HG03521 (cell line): ENCODE results near the gene PROSER2.
A peak's percentile ranks its signal among the peaks of the same experiment; 100 is the strongest.
"Not testable (repeated sequence)": the region's sequence is repeated elsewhere in the genome, so short reads cannot be mapped to it uniquely, and the experiment has no call there.

Experiments
- ATAC-seq: cut with Tn5 transposase; IDR thresholded peaks from one replicate; pipeline ENCODE4 v1.9.1; 2021; ENCODE audit warnings: mild to moderate bottlenecking, moderate library complexity; ENCODE audit not compliant: unreplicated experiment

The PROSER2 gene

GRCh38 chr10:11832042-11832441 lies 8.9 kb downstream of the PROSER2 start:
- ATAC-seq: no peak

DNA sequence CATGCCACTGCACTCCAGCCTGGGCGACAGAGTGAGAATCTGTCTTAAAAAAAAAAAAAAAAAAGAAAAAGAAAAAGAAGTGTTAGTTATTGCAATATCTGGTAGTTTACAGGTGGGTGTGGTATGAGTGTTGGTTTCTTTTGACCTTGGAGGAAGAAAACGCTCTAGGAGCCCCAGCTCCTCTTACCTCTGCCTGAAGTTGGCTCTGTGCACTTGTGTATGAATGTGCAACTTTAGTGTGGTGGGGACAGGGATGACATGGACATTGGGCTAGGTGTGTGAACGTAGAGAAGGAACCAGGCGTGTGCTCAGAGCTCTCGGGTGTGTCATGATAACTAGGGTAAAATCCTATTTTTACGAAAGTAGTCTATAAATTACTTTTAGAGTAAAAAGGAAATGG lies 11.9 kb downstream of the PROSER2 start:
- ATAC-seq: no peak

DNA sequence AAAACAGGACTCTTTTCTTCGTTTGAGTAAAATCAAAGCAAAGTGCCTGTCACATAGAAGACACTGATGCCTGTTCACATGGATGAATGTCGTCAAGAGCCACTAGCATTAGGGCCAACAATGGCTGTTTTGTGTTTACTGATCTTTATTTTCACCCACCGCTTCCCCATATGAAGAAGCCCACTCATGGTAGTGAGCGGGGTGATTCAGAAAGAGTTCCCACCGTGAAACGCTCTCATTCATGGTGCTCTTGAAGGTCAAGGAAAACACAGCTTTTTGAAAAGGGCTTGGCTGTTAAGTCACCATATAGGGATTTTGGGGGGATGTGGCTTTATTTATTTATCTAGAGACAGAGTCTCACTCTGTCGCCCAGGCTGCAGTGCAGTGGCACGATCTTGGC lies 12.5 kb downstream of the PROSER2 start:
- no peak for ATAC-seq

DNA sequence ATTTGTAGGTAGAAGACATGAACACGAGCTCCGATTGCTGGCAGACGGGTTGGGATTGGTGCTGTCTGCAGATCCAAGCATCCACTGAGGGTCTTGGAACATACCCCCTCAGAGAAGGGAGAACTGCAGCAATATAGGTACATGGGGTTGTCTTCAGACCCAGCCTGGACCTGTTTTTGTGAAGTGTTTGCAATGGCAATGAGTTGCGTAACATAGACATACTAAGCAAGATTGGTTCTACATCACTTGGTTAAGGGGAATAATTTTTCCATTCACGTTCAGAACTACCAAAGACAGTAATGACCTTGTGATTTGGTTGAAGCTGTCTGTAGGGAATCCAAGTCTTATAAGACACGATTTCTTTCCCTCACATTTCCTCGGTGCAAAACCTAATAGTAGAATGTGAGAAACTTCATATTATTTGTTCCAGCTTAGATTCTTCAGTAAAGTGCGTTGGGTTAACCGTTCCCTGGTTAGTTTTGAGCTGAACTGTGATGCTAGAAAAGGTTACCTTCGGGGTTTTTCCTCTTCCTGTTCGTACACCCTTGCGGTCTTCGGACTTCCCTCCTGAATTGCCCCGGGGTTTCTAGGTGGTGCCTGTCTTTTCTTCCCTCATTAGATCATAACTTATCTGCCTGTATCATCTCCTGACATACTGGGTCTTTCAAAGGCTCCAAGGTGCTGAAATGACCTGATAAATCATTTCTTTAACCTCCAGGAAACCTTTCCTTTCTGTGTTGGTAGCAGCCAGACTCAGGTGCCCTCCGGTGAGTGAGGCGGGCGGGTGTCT lies 14.4 kb downstream of the PROSER2 start:
- no peak for ATAC-seq

DNA sequence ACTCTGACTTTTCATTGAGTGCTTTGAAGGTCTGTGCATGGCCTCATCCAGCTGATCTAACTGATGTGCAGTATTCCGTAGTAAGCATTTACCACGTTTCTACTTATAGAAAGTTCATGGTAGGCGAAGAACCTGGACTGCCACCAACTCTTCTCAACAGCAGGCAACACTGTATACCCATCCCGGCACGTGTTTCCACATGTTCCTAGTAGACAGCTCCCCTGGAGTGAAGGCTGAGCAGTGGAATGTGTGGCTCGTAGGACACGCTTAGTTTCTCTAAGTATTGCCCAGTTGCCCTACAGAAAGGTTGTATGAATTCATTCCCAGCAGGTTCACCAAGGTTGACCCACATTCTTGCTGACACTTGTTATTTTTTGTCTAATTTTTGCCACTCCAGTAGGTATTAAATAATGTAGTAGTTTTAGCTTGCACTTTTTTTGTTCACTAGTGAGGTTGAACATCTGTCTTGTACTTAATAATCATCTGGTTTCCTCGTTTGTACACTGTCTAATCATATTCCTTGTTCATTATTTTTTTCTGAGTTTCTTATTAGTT lies 15.2 kb downstream of the PROSER2 start:
- no peak for ATAC-seq

DNA sequence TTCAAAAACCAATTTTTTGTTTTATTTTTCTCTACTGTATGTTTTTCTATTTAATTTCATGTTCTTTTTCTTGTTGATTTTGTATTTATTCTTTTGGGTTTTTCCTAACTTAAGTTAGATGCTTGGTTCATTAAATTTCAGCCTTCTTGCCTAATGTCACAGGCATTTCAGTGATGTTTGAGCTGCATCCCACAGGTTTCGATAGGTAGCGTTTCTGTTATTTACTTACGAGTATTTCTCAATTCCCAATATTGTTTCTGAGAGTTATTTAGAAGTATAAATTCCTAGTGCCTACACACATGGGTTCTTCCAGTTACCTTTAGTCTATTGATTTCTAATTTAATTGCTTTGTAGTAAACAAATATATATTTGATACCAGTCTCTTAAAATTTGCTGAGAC lies 18.2 kb downstream of the PROSER2 start:
- no peak for ATAC-seq

GRCh38 chr10:11842411-11842810 lies 19.3 kb downstream of the PROSER2 start:
- ATAC-seq: no peak

GRCh38 chr10:11845113-11845512 lies 22.0 kb downstream of the PROSER2 start:
- ATAC-seq: no peak

DNA sequence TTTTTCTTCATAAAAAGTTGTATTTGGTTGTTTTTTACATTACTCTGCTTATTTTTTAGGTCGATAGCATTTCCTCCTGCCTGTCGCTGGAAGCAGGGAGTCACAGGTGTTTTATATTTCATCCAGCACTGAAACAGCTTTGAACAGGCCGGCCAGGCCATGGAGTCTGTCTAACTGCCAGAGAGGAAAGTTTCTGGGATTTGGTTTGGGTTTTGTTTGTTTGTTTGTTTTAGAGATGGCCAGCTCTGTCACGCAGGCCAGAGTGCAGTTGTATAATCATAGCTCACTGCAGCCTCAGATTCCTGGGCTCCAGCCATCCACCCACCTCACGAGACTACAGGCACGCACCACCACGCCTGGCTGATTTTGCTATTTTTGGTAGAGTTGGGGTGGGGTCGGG lies 23.4 kb downstream of the PROSER2 start:
- no peak for ATAC-seq

DNA sequence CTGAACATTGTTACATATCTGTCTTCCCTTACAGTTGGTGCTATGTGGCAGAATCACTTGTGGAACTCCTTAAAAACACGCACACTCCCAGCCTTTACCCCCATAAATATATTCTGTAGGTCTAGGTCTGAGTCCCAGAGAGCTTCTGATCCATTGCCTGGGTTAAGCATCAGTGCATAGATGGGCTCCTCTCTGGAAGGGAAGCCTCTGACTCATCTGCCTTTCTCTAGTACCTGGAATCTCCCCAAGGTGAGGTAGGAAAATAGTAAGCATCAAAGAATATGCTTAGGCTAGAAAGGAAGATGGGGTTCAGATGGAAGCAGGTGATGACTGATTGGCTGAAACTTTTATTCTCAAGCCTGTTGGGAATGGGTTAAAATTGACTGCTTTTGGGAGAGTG lies 26.1 kb downstream of the PROSER2 start:
- no peak for ATAC-seq

GRCh38 chr10:11849911-11850310 lies 26.8 kb downstream of the PROSER2 start:
- ATAC-seq: no peak

GRCh38 chr10:11851910-11852309 lies 28.8 kb downstream of the PROSER2 start:
- ATAC-seq: no peak

GRCh38 chr10:11852637-11853036 lies 29.5 kb downstream of the PROSER2 start:
- not testable (repeated sequence) for ATAC-seq

DNA sequence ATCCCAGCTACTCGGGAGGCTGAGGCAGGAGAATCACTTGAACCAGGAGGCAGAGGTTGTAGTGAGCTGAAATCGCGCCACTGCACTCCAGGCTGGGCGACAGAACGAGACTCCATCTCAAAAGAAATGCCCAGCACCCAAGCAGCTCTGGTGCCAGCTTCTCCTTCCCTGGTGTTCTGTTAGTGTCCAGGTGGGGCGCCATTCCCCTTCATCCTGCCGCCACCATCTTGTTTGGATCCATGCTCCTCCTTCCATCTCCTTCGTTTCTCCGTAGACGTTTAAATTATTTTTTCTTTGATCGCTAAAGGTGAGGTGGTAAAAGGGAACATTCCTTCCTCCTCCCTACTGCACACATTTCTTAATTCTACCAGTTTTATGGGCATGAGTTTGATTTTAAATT lies 30.3 kb downstream of the PROSER2 start:
- no peak for ATAC-seq

DNA sequence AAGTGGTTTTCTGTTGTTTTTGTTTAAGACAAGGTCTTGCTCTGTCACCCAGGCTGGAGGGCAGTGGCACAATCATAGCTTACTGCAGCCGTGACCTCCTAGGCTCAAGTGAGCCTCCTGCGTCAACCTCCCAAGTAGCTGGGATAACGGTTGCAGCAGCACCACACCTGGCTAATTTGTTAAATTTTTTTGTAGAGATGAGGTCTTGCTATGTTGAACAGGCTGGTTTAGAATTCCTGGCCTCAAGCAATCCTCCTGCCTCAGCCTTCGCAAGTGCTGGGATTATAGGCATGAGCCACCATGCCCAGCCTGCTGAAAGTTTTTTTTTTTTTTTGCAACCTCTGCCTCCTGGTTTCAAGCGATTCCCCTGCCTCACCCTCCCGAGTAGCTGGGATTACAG lies 31.1 kb downstream of the PROSER2 start:
- ATAC-seq: no peak

DNA sequence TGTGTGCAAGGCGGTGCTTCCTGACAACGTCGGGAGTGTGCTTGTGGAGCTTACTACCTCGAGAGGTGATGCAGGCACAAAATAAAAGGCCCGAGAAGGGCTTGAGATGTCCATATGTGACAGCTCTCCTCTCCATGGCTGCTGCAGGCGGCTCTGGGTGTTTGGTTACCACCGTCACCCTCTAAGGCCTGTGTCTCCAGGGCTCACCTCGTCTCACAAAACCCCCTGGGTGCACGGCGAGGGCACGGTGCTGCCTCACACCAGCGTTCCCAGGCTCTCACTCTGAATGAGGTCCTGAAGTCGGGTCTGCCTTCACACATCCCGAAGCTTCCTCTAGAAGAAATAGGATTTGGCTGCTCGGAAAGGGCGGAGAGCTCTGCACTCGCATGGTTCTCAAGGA lies 32.9 kb downstream of the PROSER2 start:
- no peak for ATAC-seq

- ATAC-seq: no peak
Measured at GRCh38 chr10:11856678-11857077, 33.5 kb downstream of the PROSER2 start.

DNA sequence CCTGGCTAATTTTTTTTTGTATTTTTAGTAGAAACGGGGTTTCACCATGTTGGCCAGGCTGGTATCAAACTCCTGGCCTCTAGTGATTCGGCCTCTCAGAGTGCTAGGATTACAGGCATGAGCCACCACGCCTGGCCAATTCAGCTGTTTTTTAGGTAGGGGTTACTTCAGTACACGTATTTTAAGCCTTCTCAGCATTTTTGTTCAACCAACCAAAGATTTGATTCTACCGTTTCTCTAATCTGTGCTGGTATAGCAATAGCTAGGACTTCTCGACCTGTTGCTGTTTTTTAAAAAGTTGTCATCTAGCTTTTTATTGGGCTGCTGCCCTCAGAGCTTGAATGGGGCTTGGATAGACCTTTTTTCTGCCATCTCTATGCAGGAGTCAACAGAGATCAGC lies 34.9 kb downstream of the PROSER2 start:
- no peak for ATAC-seq

- ATAC-seq: no peak
Measured at GRCh38 chr10:11861341-11861740, 38.2 kb downstream of the PROSER2 start.

GRCh38 chr10:11861811-11862428 lies 38.8 kb downstream of the PROSER2 start:
- no peak for ATAC-seq

DNA sequence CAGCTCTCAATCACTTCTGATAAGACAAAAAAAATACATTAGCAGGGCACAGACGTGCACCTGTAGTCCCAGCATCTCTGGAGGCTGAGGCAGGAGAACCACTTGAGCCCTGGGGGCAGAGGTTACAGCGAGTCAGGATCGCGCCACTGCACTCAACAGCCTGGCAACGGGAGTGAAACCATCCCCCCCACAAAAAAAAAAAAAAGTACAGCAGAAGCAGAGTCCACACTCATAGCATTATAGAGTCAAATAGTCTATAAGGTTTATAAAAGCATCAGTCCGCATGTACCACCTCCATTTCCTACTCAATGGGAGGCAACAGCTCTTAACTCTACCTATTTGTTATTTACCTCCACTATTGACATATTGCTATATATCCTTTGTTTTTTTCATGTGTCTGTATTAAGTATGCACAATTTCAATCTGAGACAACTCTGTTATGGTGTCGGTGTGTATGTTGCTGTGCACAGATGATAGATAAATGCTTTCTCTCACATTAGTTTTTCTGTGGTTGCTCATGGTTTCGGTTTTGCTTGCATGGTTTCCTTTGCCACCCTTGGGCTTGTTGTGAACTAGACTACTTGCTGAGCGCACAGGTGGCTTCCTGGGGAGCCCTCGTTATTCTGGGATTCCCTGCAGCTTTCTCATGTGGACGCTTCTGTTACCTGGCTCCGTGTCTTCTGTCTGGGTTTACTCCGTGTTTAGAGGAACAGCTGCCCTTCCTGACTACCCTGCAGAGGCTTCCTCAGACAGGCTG lies 40.4 kb downstream of the PROSER2 start:
- peak; percentile 71 for ATAC-seq

DNA sequence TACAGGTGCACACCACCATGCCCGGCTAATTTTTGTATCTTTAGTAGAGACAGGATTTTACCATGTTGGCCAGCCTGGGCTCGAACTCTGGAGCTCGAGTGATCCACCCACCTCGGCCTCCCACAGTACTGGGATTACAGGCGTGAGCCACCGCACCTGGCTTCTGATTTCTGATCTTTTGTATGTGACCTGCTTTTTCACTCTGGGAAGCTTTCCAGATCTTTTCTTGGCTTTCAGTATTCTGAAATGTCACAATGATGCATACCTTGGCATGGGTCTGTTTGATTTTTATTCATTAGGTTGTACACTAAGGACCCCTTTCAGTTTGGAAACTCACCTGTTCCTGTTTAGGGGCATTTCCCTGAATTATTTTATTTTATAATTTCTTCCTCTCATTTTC lies 41.6 kb downstream of the PROSER2 start:
- ATAC-seq: no peak
